Vagina (tissue), 2 donors: ENCODE measurements around the gene SMARCAL1.

Source experiments
- CTCF ChIP-seq, 3 experiments: fragments of 450-650 bp in 2 of 3; fragments of 200-600 bp in 1 of 3; sonication (generic) in 1 of 3; IDR thresholded peaks; one replicate each; pipeline ENCODE4 v1.5.1; 2017 to 2019; ENCODE audit warnings: antibody characterized with exemption in 3 of 3, mild to moderate bottlenecking in 2 of 3, moderate library complexity in 2 of 3
- POLR2A ChIP-seq, 2 donors: fragments of 450-650 bp; IDR thresholded peaks; one replicate each; pipeline ENCODE4 v1.6.1; 2017; ENCODE audit warnings: antibody characterized with exemption in 2 of 2, mild to moderate bottlenecking in 2 of 2, moderate library complexity in 2 of 2
- POLR2AphosphoS5 ChIP-seq, 2 donors: sonication (generic); formaldehyde crosslinking; IDR thresholded peaks; one replicate each; pipeline ENCODE4 v1.9.0; 2017; ENCODE audit warnings: antibody characterized with exemption in 2 of 2, mild to moderate bottlenecking in 2 of 2, low read depth in 1 of 2; ENCODE audit not compliant: insufficient read depth in 1 of 2

- TF ChIP-seq CTCF (IDR thresholded peaks at IDR 0.05), result no peak
- no peak for TF ChIP-seq POLR2AphosphoS5 (IDR thresholded peaks at IDR 0.05; ENCODE audit: insufficient read depth in 1 of 2, low read depth in 1 of 2)
- TF ChIP-seq POLR2A (IDR thresholded peaks at IDR 0.05), result no peak
Measured at GRCh38 chr2:216370961-216371712, 41.1 kb upstream of the SMARCAL1 start.
